HEK293T (cell line): ENCODE results near the gene LCE1E.

Experiments used
- ARNT ChIP-seq: fragments of 450-650 bp; IDR thresholded peaks from 2 replicates; pipeline ENCODE4 v1.6.1; 2017; ENCODE audit warnings: mild to moderate bottlenecking
- BHLHE40 ChIP-seq: fragments of 450-650 bp; IDR thresholded peaks from 2 replicates; pipeline ENCODE4 v1.6.1; 2016; ENCODE audit warnings: mild to moderate bottlenecking, moderate library complexity, borderline replicate concordance
- ELF4 ChIP-seq: fragments of 450-650 bp; IDR thresholded peaks from 2 replicates; pipeline ENCODE4 v1.6.1; 2017; ENCODE audit warnings: antibody characterized with exemption
- FOXA1 ChIP-seq: fragments of 450-650 bp; IDR thresholded peaks from 2 replicates; pipeline ENCODE4 v1.6.1; 2016; ENCODE audit warnings: mild to moderate bottlenecking
- L3MBTL2 ChIP-seq: fragments of 450-650 bp; conservative IDR thresholded peaks from 2 replicates; pipeline ENCODE4 v1.6.1; 2016; ENCODE audit warnings: mild to moderate bottlenecking
- PKNOX1 ChIP-seq: fragments of 450-650 bp; IDR thresholded peaks from 2 replicates; pipeline ENCODE4 v1.6.1; 2016
- SP1 ChIP-seq: fragments of 450-650 bp; IDR thresholded peaks from 2 replicates; pipeline ENCODE4 v1.6.1; 2017
- SUZ12 ChIP-seq: fragments of 450-650 bp; IDR thresholded peaks from 2 replicates; pipeline ENCODE4 v1.6.1; 2016; ENCODE audit warnings: mild to moderate bottlenecking
- ZNF384 ChIP-seq: fragments of 450-650 bp; IDR thresholded peaks from 2 replicates; pipeline ENCODE4 v1.6.1; 2016

DNA sequence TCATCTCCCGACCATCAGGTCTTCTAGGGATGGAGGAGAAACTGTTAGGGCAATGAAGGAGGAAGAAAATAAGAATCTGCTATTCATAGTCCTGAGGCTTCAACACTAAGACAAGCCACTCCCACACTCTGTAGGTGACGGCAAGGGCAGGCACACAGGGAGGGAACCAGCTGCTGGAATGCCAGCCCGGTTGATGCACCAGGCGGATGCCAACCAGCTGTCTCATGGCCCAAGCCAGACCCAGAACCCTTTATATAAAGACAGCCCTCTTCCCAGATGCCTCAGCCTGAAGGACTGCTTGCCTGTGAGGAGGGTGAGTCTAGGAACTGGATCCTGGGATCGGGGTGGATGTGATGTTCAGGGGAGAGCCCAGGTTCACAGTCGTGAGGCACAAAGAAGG lies 28.3 kb upstream of the LCE1E start, which contains the start of gene KPRP:
- TF ChIP-seq ELF4 (no peak), L3MBTL2 (no peak), ARNT (no peak), PKNOX1 (no peak), ZNF384 (no peak), FOXA1 (no peak), SP1 (no peak), SUZ12 (no peak), BHLHE40 (no peak)
